K562 (cell line): ENCODE data around the gene HSD3B7. TPM values are rescaled to one million over a fixed set of nuclear protein-coding genes. Genes with fewer than 3 reads are reported as not detected.

Experiments used
- ATAC-seq: fragments of 200-7000 bp; cut with Tn5 transposase; 3 replicates; pipeline ENCODE4 v1.9.1; 2020; ENCODE audit warnings: moderate library complexity
- BruUV-seq: library from RNA; stranded (reverse); fragments of 400-500 nt; replicated peaks from 2 replicates; lab custom pipeline; 2021; lab: Mats Ljungman, UMichigan
- CTCF ChIA-PET: fragments of 300-600 bp; formaldehyde crosslinking; extraction: SDS; loops from one replicate; lab custom pipeline; 2021; ENCODE audit warnings: low intra/inter-chr PET ratio; lab: Yijun Ruan, JAX
- POLR2A ChIA-PET: fragments of 300-600, 350-650 bp; sonication (Branson Sonifier 250); formaldehyde crosslinking; extraction: SDS; loops from one replicate; lab custom pipeline; 2021; ENCODE audit warnings: antibody characterized with exemption, inconsistent platforms; lab: Yijun Ruan, JAX
- DNase-seq, 4 experiments: peaks; one replicate each; pipeline versions ENCODE4 v3.0.0 to v3.0.0-alpha.2; 2011 to 2018; ENCODE audit warnings: low spot score in 3 of 4, mixed read lengths in 3 of 4; ENCODE audit errors: extremely low read depth in 1 of 4
- FAIRE-seq: peaks from 2 replicates; lab custom pipeline; 2011; peaks lifted over from hg19 to GRCh38; lab: Jason Lieb, UNC
- H2AFZ ChIP-seq: 2 replicates; pipeline ENCODE4 v1.6.0; 2011; ENCODE audit warnings: low read depth, low read length, control low read depth, inconsistent platforms
- H3K27ac ChIP-seq: fragments of 200-600 bp; 3 replicates; pipeline ENCODE4 v1.8.0; 2011; ENCODE audit warnings: low read depth, mild to moderate bottlenecking, control low read depth, inconsistent platforms, low read length, moderate library complexity, mixed read lengths; ENCODE audit errors: extremely low read depth
- H3K27me3 ChIP-seq, 2 experiments: fragments of 300-600 bp in 1 of 2; 2 replicates in 1 of 2; 3 replicates in 1 of 2; pipeline versions ENCODE4 v1.6.0 to v1.8.0; 2011; ENCODE audit warnings: inconsistent platforms in 2 of 2, low read length in 2 of 2, mild to moderate bottlenecking in 1 of 2, mixed read lengths in 1 of 2, moderate library complexity in 1 of 2; ENCODE audit not compliant: control insufficient read depth in 2 of 2, insufficient read depth in 2 of 2
- H3K36me3 ChIP-seq: fragments of 300-600 bp; 3 replicates; pipeline ENCODE4 v1.8.0; 2011; ENCODE audit warnings: mild to moderate bottlenecking, low read length, inconsistent platforms; ENCODE audit not compliant: control insufficient read depth, insufficient read depth
- H3K4me1 ChIP-seq, 2 experiments: fragments of 200-600 bp in 1 of 2; replicated peaks in 1 of 2; 2 replicates in 1 of 2; 3 replicates in 1 of 2; pipeline versions ENCODE4 v1.5.1 to v1.8.0; 2011; ENCODE audit warnings: inconsistent platforms in 2 of 2, low read length in 2 of 2, mild to moderate bottlenecking in 1 of 2, mixed read lengths in 1 of 2, moderate library complexity in 1 of 2; ENCODE audit not compliant: control insufficient read depth in 2 of 2, insufficient read depth in 2 of 2
- H3K4me2 ChIP-seq: 2 replicates; pipeline ENCODE4 v1.6.1; 2011; ENCODE audit warnings: low read length, control low read depth, inconsistent platforms, mixed read lengths; ENCODE audit not compliant: insufficient read depth
- H3K4me3 ChIP-seq: fragments of 200-600 bp; sonication (generic), shearing (Covaris generic); 2 replicates; pipeline ENCODE4 v1.5.1; 2016; ENCODE audit warnings: control low read depth, inconsistent platforms
- H3K79me2 ChIP-seq: fragments of 200-600 bp; 3 replicates; pipeline ENCODE4 v1.8.0; 2011; ENCODE audit warnings: low read length, inconsistent platforms; ENCODE audit not compliant: control insufficient read depth, insufficient read depth
- H3K9ac ChIP-seq, 2 experiments: 2 replicates each; pipeline versions ENCODE4 v1.6.0 to v1.6.1; 2011; ENCODE audit warnings: low read depth in 2 of 2, low read length in 2 of 2, control low read depth in 1 of 2, inconsistent platforms in 1 of 2, mild to moderate bottlenecking in 1 of 2, mixed read lengths in 1 of 2; ENCODE audit not compliant: insufficient read depth in 1 of 2
- H3K9me1 ChIP-seq: one replicate; pipeline ENCODE4 v1.6.0; 2011; ENCODE audit warnings: inconsistent platforms, mild to moderate bottlenecking, low read length, moderate library complexity; ENCODE audit not compliant: control insufficient read depth, insufficient read depth
- H3K9me3 ChIP-seq: replicated peaks from 2 replicates; pipeline ENCODE4 v1.5.1; 2011; ENCODE audit warnings: low read depth, low read length, inconsistent platforms; ENCODE audit not compliant: control insufficient read depth, insufficient read depth
- H4K20me1 ChIP-seq: replicated peaks from 2 replicates; pipeline ENCODE4 v1.6.1; 2011; ENCODE audit warnings: low read length, inconsistent platforms, mixed read lengths; ENCODE audit not compliant: control insufficient read depth, insufficient read depth
- BRCA1 ChIP-seq, 2 experiments: fragments of 450-650 bp in 1 of 2; sonication (generic) in 1 of 2; formaldehyde crosslinking in 1 of 2; IDR thresholded peaks; 2 replicates each; pipeline versions ENCODE4 v1.5.0 to v1.6.1; 2017 to 2020; ENCODE audit warnings: mild to moderate bottlenecking in 1 of 2, missing genetic modification reagents in 1 of 2
- CEBPG ChIP-seq, 3 experiments: fragments of 200-800 bp in 1 of 3; sonication (Bioruptor generic) in 1 of 3; sonication (generic) in 1 of 3; formaldehyde crosslinking in 1 of 3; IDR thresholded peaks in 2 of 3; conservative IDR thresholded peaks in 1 of 3; 2 replicates each; pipeline versions ENCODE4 v1.6.1 to v1.8.0; 2016 to 2022; ENCODE audit warnings: missing compliant biosample characterization in 2 of 3, missing genetic modification characterization in 2 of 3, mild to moderate bottlenecking in 1 of 3, missing genetic modification reagents in 1 of 3
- CLOCK ChIP-seq: fragments of 250-450 bp; sonication (Bioruptor Pico); IDR thresholded peaks from 2 replicates; pipeline ENCODE4 v1.4.0; 2020; ENCODE audit warnings: mild to moderate bottlenecking, moderate library complexity, borderline replicate concordance
- ESRRA ChIP-seq: fragments of 450-650 bp; IDR thresholded peaks from 2 replicates; pipeline ENCODE4 v1.6.1; 2014; ENCODE audit warnings: low read depth, mild to moderate bottlenecking, moderate library complexity, borderline replicate concordance
- HMGN3 ChIP-seq: IDR thresholded peaks from 2 replicates; pipeline ENCODE4 v1.6.1; 2011; ENCODE audit warnings: borderline replicate concordance, low read depth, mild to moderate bottlenecking, mixed read lengths, low read length; ENCODE audit not compliant: insufficient read length; ENCODE audit errors: extremely low read depth
- HNRNPK ChIP-seq: fragments of 200-400 bp; formaldehyde crosslinking; IDR thresholded peaks from one replicate; pipeline ENCODE4 v1.6.1; 2018; ENCODE audit warnings: mild to moderate bottlenecking, low read depth, low read length; ENCODE audit not compliant: poor library complexity, severe bottlenecking
- KDM1A ChIP-seq, 2 experiments: fragments of 450-650 bp; IDR thresholded peaks; 2 replicates each; pipeline ENCODE4 v1.6.1; 2016; ENCODE audit warnings: mild to moderate bottlenecking in 2 of 2
- RNF2 ChIP-seq: sonication (generic); IDR thresholded peaks from 2 replicates; pipeline ENCODE4 v1.6.1; 2016
- SRSF9 ChIP-seq: fragments of 200-400 bp; formaldehyde crosslinking; IDR thresholded peaks from 2 replicates; pipeline ENCODE4 v1.6.1; 2017; ENCODE audit warnings: low read depth, low read length, borderline replicate concordance
- ZFX ChIP-seq: sonication (generic); formaldehyde crosslinking; IDR thresholded peaks from 2 replicates; pipeline ENCODE4 v1.8.0; 2022; ENCODE audit warnings: mild to moderate bottlenecking, missing genetic modification reagents, moderate library complexity
- WGBS: fragments of 100-300 bp; shearing (Covaris generic); methylation state at CpG from one replicate; pipeline ENCODE4 v1.1.6; 2016; ENCODE audit warnings: low coverage, mixed read lengths; ENCODE audit not compliant: insufficient coverage; ENCODE audit errors: missing lambda C conversion rate; 5-methylcytosine and 5-hydroxymethylcytosine counted together
- in situ Hi-C: fragments of 300-500 bp; cut with MboI; formaldehyde crosslinking; loops from 4 replicates; pipeline ENCODE4 v1.15.0; 2018; ENCODE audit warnings: inconsistent platforms, mixed read lengths
- intact Hi-C: fragments of 100-400 bp; cut with micrococcal nuclease; formaldehyde crosslinking; loops from 2 replicates; pipeline ENCODE4 v1.14.2; 2022
- polyA plus RNA-seq, 8 experiments: library from polyadenylated mRNA; depleted of rRNA in 4 of 8; stranded (reverse) in 5 of 8; unstranded in 3 of 8; fragments of >200 nt; fragmentation: Nextera tagmentation in 2 of 8; fragmentation: Illumina TruSeq in 1 of 8; extraction: Ambion mirVana in 2 of 8; extraction: Trizol in 1 of 8; gene quantifications; 2 replicates each; pipeline versions ENCODE4 v1.2.1 to v1.2.3, GENCODE V29; 2011 to 2014; ENCODE audit warnings: inconsistent platforms in 1 of 8, missing spikeins in 1 of 8
- total RNA-seq, 7 experiments: library from RNA; depleted of rRNA in 6 of 7; stranded (reverse); fragments of >200 nt in 6 of 7; fragmentation: Illumina TruSeq in 2 of 7; extraction: Trizol in 2 of 7; gene quantifications; 2 replicates each; pipeline versions ENCODE4 v1.2.1 to v1.2.3, GENCODE V29; 2011 to 2021; ENCODE audit warnings: low replicate concordance in 1 of 7
- TF ChIP-seq, protein P1 (sequence below): fragments of 450-650 bp; IDR thresholded peaks from 2 replicates; pipeline ENCODE4 v1.6.1; 2016
- TF ChIP-seq, protein P2 (sequence below), 2 experiments: fragments of 450-650 bp in 1 of 2; sonication (generic) in 1 of 2; formaldehyde crosslinking in 1 of 2; IDR thresholded peaks in 1 of 2; conservative IDR thresholded peaks in 1 of 2; 2 replicates each; pipeline versions ENCODE4 v1.6.1 to v1.8.1; 2016 to 2023; ENCODE audit warnings: mild to moderate bottlenecking in 2 of 2, moderate library complexity in 2 of 2, inconsistent platforms in 1 of 2, missing genetic modification reagents in 1 of 2

The HSD3B7 gene
- total and polyA plus RNA-seq, 9 of the 15 experiments (the other 6 are each of a cell fraction or from before 2014, with no cell fraction given) = 5.4 to 49.1 (median 23.0) TPM

DNA sequence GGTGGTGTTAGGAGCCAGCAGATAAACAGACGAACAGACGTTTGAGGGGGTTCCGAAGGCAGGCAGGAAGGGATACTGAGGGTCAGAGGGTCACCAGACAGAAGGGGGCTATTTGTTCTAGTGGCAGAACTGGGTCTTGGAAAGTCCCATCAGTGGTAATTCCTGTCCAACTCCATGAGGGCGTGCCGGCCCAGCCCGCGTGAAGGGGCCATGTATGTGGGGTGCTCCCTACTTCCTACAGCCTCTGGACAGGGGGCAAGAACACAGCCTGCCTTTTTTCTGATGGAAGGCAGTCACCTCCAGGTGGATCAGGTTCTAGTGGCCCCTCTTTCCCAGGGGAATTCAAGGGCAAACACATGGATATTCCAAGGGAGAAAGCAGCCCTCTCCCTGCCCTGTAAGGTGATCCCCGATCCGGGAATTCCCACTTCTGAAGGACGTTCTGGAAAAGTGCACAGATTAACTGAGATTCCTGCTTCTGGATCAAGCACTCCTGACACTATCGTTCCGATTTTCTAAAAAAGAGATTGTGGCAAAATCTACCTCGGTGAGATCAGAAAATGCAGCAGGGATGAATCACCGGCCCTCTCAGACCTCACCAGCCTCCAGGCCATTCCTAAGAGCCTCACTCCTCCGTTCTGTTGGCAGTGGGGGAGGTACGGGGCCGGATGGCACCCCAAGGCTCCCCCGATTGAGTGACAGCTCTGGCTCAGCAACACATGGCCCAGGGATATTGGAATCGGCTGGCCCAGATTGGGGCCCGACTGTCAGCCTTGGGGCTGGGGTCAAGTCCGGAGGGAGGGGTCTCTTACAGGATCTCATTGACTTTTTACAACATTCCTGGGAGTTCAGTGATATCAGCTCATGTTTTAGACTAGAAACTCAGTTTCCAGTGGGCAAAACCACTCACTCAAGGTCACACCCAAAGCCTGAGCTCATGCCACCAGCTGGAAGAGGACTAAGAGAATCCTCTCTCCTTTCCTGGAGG lies 13.0 kb downstream of the HSD3B7 start:
- no peaks in the 10 kb centered on the region for H3K27me3 ChIP-seq
- ChIA-PET CTCF (no interaction called here), POLR2A (interaction anchor here (0.6 to 1.6 kb wide), 10 partner anchors 14 to 510 kb away, joined by 3 to 7 read pairs (median 4); partner anchors contain the start of genes RUSF1, STX4, ZNF646 and ZNF668)
- peak overlapping the region; percentile 49 to 85; a peak in 3 of 4 replicates for H3K9ac ChIP-seq
- intact Hi-C loops (no loop called here), in situ Hi-C loops (loop anchor here (10.0 to 25.0 kb wide), 2 partner anchors 317 to 439 kb away; partner anchors contain the start of genes COX6A2 and ZNF843)
- DNase-seq = no peak
- no peaks in the 10 kb centered on the region for H3K9me3 ChIP-seq
- H3K9me1 ChIP-seq = no peaks in the 10 kb centered on the region
- H3K36me3 ChIP-seq = no peaks in the 10 kb centered on the region
- H3K27ac ChIP-seq = peak overlapping the region; percentile 43
- BruUV-seq = no TSS peak
- TF ChIP-seq KDM1A (IDR thresholded peaks at IDR 0.05) (peak; percentile 47 to 69), BRCA1 (IDR thresholded peaks at IDR 0.05) (no peak), BRCA1 (CRISPR knock-in tag; IDR thresholded peaks at IDR 0.05) (0 out of 2 replicates have a peak, but pooled peaks have one; percentile 21), ZFX (CRISPR knock-in tag) (peak; percentile 29; the same call in 1 of the 2 replicates), HNRNPK (no peak), ESRRA (0 out of 2 replicates have a peak, but pooled peaks have one; percentile 11), CLOCK (CRISPR knock-in tag) (no peak), HMGN3 (no peak), SRSF9 (no peak), RNF2 (no peak), CEBPG (CRISPR knock-in tag; IDR thresholded peaks at IDR 0.05) (no peak), CEBPG (tag; conservative IDR thresholded peaks at IDR 0.05 in 1 of 2, IDR thresholded peaks at IDR 0.05 in 1 of 2) (no peak)
- TF ChIP-seq, protein P1, sequence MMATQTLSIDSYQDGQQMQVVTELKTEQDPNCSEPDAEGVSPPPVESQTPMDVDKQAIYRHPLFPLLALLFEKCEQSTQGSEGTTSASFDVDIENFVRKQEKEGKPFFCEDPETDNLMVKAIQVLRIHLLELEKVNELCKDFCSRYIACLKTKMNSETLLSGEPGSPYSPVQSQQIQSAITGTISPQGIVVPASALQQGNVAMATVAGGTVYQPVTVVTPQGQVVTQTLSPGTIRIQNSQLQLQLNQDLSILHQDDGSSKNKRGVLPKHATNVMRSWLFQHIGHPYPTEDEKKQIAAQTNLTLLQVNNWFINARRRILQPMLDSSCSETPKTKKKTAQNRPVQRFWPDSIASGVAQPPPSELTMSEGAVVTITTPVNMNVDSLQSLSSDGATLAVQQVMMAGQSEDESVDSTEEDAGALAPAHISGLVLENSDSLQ = peak; percentile 73
- TF ChIP-seq, protein P2, sequence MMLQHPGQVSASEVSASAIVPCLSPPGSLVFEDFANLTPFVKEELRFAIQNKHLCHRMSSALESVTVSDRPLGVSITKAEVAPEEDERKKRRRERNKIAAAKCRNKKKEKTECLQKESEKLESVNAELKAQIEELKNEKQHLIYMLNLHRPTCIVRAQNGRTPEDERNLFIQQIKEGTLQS (IDR thresholded peaks at IDR 0.05) = peak; percentile 46
- TF ChIP-seq, protein P2 (CRISPR knock-in tag; conservative IDR thresholded peaks at IDR 0.05) = no peak
- peak overlapping the region; percentile 69 for H3K4me3 ChIP-seq
- 53% methylated on average over 21 of the region's 21 CpGs for whole genome bisulfite sequencing
- ATAC-seq = no peak
- peaks cover 42 to 47% of the 10 kb centered on the region in 2 experiments for H3K4me1 ChIP-seq
- H2AFZ ChIP-seq = peak overlapping the region; percentile 96
- no peaks in the 10 kb centered on the region for H4K20me1 ChIP-seq
- peaks cover 3% of the 10 kb centered on the region; the same call in 2 of the 3 replicates for H3K79me2 ChIP-seq
- no peak for FAIRE-seq
- H3K4me2 ChIP-seq = peak overlapping the region; percentile 82
